Effector memory CD8-positive, alpha-beta T cell (primary cell): ENCODE results near the gene PCDHGC4.

Experiments
- ATAC-seq: fragments of 150-1000 bp; cut with Tn5 transposase; replicated peaks from 2 replicates; pipeline ENCODE4 v1.10.0; 2021; ENCODE audit warnings: mild to moderate bottlenecking, moderate library complexity
- DNase-seq, 3 experiments: peaks; one replicate each; pipeline ENCODE4 v3.0.0; 2021
- H3K27ac Mint-ChIP-seq, 2 donors: one replicate each; pipeline ENCODE4 v1.8.0; 2022; ENCODE audit warnings: mild to moderate bottlenecking in 2 of 2, mixed read lengths in 2 of 2, moderate library complexity in 2 of 2
- H3K27me3 Mint-ChIP-seq, 2 donors: one replicate each; pipeline ENCODE4 v1.8.0; 2022; ENCODE audit warnings: mixed read lengths in 2 of 2
- H3K36me3 Mint-ChIP-seq: one replicate; pipeline ENCODE4 v1.8.0; 2022; ENCODE audit warnings: mild to moderate bottlenecking, moderate library complexity, mixed read lengths; ENCODE audit not compliant: insufficient read depth
- H3K4me1 Mint-ChIP-seq, 2 donors: one replicate each; pipeline ENCODE4 v1.8.0; 2022; ENCODE audit warnings: low read depth in 2 of 2, mixed read lengths in 2 of 2
- H3K4me3 Mint-ChIP-seq, 2 donors: one replicate each; pipeline ENCODE4 v1.8.0; 2022; ENCODE audit warnings: mild to moderate bottlenecking in 2 of 2, mixed read lengths in 2 of 2, moderate library complexity in 2 of 2
- H3K9me3 Mint-ChIP-seq, 2 donors: one replicate each; pipeline ENCODE4 v1.8.0; 2022; ENCODE audit warnings: mixed read lengths in 2 of 2

PCDHGC4 gene

GRCh38 chr5:141519605-141520565 lies 35.1 kb downstream of the PCDHGC4 start:
- Mint-ChIP-seq H3K4me3 (no peak overlapping the region), H3K27ac (peak overlapping the region; percentile 20 to 54), H3K4me1 (peaks cover 20 to 28% of the 10 kb centered on the region in 2 donors), H3K27me3 (no peaks in the 10 kb centered on the region), H3K9me3 (no peaks in the 10 kb centered on the region), H3K36me3 (peaks cover 95% of the 10 kb centered on the region)
- ATAC-seq (no peak), DNase-seq (no peak)

GRCh38 chr5:141521244-141521781 lies 36.5 kb downstream of the PCDHGC4 start:
- H3K27ac Mint-ChIP-seq = peak overlapping the region in 1 of 2 donors; percentile 58
- no peak for DNase-seq
- peaks cover 13 to 23% of the 10 kb centered on the region in 2 donors for H3K4me1 Mint-ChIP-seq
- peaks cover 93% of the 10 kb centered on the region for H3K36me3 Mint-ChIP-seq
- ATAC-seq = no peak
- no peak overlapping the region for H3K4me3 Mint-ChIP-seq
- no peaks in the 10 kb centered on the region for H3K9me3 Mint-ChIP-seq
- no peaks in the 10 kb centered on the region for H3K27me3 Mint-ChIP-seq

DNA sequence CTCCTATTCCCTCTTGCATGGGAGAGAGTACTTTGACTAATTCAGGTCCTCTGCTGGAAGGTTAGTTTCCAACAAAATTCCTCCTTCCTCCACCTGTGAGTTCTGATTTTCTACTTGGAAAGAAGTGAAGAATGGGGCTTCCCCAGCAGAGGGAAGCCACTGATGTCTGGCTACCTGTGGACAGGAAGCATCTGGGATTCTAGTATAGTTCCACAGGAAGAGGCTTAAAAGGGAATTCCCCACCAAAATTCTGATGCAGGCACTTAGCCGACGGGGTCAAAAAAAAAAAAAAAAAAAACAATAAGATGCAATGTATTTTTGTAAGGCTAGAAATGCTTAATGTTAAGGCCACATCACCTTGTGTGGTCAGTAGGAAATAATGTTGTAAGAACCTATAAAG lies 37.5 kb downstream of the PCDHGC4 start:
- Mint-ChIP-seq H3K27ac (peak overlapping the region; percentile 20 to 58), H3K27me3 (no peaks in the 10 kb centered on the region), H3K4me1 (peaks cover 7 to 15% of the 10 kb centered on the region in 2 donors), H3K9me3 (no peaks in the 10 kb centered on the region), H3K36me3 (peaks cover 93% of the 10 kb centered on the region), H3K4me3 (no peak overlapping the region)
- no peak for ATAC-seq
- no peak for DNase-seq

- peaks cover 7 to 14% of the 10 kb centered on the region in 2 donors for H3K4me1 Mint-ChIP-seq
- no peak overlapping the region for H3K4me3 Mint-ChIP-seq
- no peak overlapping the region for H3K27ac Mint-ChIP-seq
- H3K9me3 Mint-ChIP-seq = no peaks in the 10 kb centered on the region
- H3K27me3 Mint-ChIP-seq = no peaks in the 10 kb centered on the region
- ATAC-seq (no peak), DNase-seq (no peak)
- peaks cover 83% of the 10 kb centered on the region for H3K36me3 Mint-ChIP-seq
Measured at GRCh38 chr5:141523991-141524390, 39.2 kb downstream of the PCDHGC4 start.

GRCh38 chr5:141524604-141525597 lies 40.1 kb downstream of the PCDHGC4 start:
- Mint-ChIP-seq H3K27ac (peak overlapping the region; percentile 42 to 70), H3K4me3 (no peak overlapping the region)

DNA sequence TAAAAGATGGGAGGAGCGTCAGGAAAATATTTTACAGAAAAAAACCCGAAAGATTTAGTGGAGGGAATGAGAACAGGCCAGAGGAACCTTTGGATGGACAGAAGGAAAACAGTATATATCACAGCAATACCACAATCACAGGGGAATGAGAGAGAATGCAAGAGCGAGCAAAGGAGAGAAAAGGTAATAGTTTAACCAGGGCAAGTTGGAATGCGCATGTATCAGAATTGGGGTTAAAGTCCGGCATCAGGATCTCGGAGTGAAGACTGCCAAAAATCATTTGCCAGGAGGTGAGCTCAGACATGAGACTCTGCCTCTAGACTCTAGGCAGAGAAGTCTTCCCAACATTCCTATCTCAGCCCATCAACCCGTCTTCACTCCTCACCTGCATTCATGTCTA lies 40.8 kb downstream of the PCDHGC4 start:
- Mint-ChIP-seq H3K9me3 (no peaks in the 10 kb centered on the region), H3K27me3 (no peaks in the 10 kb centered on the region), H3K36me3 (peaks cover 66% of the 10 kb centered on the region), H3K4me3 (no peak overlapping the region), H3K4me1 (peaks cover 4 to 14% of the 10 kb centered on the region in 2 donors), H3K27ac (peak overlapping the region; percentile 42 to 70)
- DNase-seq (no peak), ATAC-seq (no peak)

More at GRCh38 chr5:141524604-141525597, 40.1 kb downstream of the PCDHGC4 start:
- peaks cover 74% of the 10 kb centered on the region for H3K36me3 Mint-ChIP-seq
- no peaks in the 10 kb centered on the region for H3K9me3 Mint-ChIP-seq
- ATAC-seq = peak; percentile 85
- peaks cover 7 to 14% of the 10 kb centered on the region in 2 donors for H3K4me1 Mint-ChIP-seq
- no peaks in the 10 kb centered on the region for H3K27me3 Mint-ChIP-seq
- peak; percentile 38 to 49 (median 45) for DNase-seq

DNA sequence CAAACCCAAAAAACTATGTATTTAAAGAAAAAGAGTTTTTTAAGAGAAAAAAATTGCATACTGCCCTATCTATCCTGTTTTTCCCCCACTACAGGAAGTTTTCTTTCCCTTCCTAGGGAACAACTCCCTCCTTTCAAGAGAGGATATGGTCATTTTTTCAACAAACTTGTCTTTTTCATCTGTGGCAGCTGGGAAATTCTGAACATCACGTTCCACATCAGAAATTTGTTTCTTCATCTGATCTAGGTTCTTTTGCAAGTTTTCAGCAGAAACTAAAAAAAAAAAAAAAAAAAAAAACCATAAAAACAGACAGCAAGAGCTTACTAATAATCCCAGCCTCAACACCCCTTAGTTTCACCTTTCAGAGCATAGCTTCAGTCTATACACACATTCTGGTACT lies 42.6 kb downstream of the PCDHGC4 start:
- Mint-ChIP-seq H3K4me1 (peaks cover 0 to 12% of the 10 kb centered on the region in 2 donors), H3K36me3 (peaks cover 48% of the 10 kb centered on the region), H3K27me3 (no peaks in the 10 kb centered on the region), H3K27ac (no peak overlapping the region), H3K4me3 (no peak overlapping the region), H3K9me3 (no peaks in the 10 kb centered on the region)
- DNase-seq (no peak), ATAC-seq (no peak)

DNA sequence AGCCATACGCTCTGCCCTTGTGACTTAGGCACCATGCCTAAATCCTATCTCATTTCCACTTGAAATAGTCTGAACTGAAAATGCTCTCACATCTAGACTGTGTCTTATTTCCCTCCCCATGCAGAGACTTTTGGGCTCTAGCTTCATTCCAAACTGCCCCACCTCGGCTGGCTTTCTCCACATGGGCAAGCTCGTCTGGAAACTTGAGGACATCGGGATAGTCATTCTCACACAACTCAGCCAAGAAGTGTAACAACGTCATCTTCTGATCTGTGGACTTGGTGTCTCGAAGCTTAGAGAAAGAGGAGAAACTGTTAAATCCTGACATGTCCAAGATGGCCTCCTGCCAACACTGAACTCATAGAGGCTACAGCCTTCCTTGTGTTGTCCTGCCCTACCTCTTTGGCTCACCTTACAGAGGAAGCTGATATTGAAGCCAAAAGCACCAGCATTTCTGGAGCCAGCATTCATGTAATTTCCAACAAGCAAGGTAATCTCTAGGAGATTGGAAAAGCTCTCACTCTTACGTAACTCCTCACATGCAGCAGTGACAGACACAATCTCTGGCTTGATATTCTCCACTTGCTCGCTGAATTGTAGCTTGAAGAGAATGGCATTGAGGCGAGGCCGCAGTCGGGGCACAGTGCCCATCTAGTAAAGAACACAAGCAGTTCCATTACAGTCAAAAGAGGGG lies 43.6 kb downstream of the PCDHGC4 start:
- H3K36me3 Mint-ChIP-seq = peaks cover 42% of the 10 kb centered on the region
- no peak for DNase-seq
- no peaks in the 10 kb centered on the region for H3K27me3 Mint-ChIP-seq
- ATAC-seq = no peak
- no peak overlapping the region for H3K4me3 Mint-ChIP-seq
- peak overlapping the region in 1 of 2 donors; percentile 57 for H3K27ac Mint-ChIP-seq
- no peaks in the 10 kb centered on the region for H3K9me3 Mint-ChIP-seq
- H3K4me1 Mint-ChIP-seq = peaks cover 0 to 12% of the 10 kb centered on the region in 2 donors

DNA sequence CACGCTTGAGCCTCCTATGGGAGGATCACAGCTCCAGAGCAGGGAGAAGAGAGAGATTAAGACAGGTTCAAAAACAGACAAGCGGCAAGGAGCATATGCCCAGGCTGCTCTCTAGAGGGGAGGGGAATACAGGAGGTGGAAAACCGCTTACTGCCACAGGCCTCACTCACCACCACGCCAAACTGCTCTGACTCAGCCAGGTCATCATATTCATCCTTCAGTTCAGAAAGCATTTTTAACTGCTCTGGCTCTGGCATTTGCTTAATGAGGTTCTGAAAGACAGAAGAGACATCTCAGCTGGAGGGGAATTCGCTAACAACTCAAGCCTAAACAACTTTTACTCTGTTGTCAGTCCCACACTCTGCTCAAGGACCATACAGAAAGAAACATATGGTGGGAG lies 44.2 kb downstream of the PCDHGC4 start:
- Mint-ChIP-seq H3K27me3 (no peaks in the 10 kb centered on the region), H3K9me3 (no peaks in the 10 kb centered on the region), H3K27ac (peak overlapping the region in 1 of 2 donors; percentile 57), H3K36me3 (peaks cover 36% of the 10 kb centered on the region), H3K4me1 (peaks cover 0 to 12% of the 10 kb centered on the region in 2 donors), H3K4me3 (no peak overlapping the region)
- no peak for DNase-seq
- ATAC-seq = no peak

GRCh38 chr5:141529873-141530272 lies 45.0 kb downstream of the PCDHGC4 start:
- ATAC-seq (no peak), DNase-seq (no peak)
- Mint-ChIP-seq H3K4me1 (peaks cover 0 to 8% of the 10 kb centered on the region in 2 donors), H3K27me3 (no peaks in the 10 kb centered on the region), H3K9me3 (no peaks in the 10 kb centered on the region), H3K27ac (no peak overlapping the region), H3K36me3 (peaks cover 29% of the 10 kb centered on the region), H3K4me3 (no peak overlapping the region)

DNA sequence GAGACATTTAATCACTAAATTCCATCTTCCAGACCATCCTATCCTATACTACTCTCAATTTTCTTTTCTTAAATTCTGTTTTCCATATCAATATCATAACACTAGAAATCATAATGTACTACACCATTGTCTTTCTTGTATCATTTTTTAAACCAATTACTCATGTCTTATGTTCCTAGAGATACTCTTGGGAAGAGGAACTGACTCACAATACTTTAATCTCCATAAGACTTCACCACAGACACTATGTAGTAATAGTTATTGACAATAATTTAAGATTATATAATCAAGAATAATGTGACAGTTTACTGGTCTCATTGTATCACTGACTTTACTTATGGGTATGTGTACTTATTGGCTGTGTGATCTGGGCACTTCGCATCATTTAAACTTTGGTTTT lies 47.9 kb downstream of the PCDHGC4 start:
- H3K27ac Mint-ChIP-seq = no peak overlapping the region
- no peaks in the 10 kb centered on the region for H3K27me3 Mint-ChIP-seq
- H3K4me3 Mint-ChIP-seq = no peak overlapping the region
- DNase-seq (no peak), ATAC-seq (no peak)
- no peaks in the 10 kb centered on the region for H3K9me3 Mint-ChIP-seq
- H3K4me1 Mint-ChIP-seq = peaks cover 6 to 14% of the 10 kb centered on the region in 2 donors
- H3K36me3 Mint-ChIP-seq = peaks cover 13% of the 10 kb centered on the region

DNA sequence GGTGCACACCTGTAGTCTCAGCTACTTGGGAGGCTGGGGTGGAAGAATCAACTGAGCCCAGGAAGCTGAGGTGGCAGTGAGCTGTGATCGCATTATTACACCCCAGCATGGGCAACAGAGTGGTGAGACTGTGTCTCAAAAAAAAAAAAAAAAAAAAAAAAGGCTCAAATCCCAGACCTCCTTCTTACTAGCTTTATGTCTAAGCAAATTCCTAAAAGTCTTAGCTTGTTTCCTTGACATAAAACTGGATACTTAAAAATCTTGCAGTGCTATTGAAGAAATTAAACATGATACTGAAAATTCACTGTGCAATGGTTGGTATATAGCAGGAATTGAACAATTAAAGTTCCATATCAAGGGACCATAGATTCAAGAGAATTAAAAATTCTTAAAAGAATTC lies 49.1 kb downstream of the PCDHGC4 start:
- peaks cover 2 to 14% of the 10 kb centered on the region in 2 donors for H3K4me1 Mint-ChIP-seq
- H3K9me3 Mint-ChIP-seq = no peaks in the 10 kb centered on the region
- peak overlapping the region in 1 of 2 donors; percentile 2 for H3K27ac Mint-ChIP-seq
- H3K36me3 Mint-ChIP-seq = peaks cover 22% of the 10 kb centered on the region
- H3K27me3 Mint-ChIP-seq = no peaks in the 10 kb centered on the region
- H3K4me3 Mint-ChIP-seq = no peak overlapping the region
- DNase-seq (no peak), ATAC-seq (no peak)
